Measurements from ENCODE around the gene UQCRC1. TPM values are rescaled to one million over a fixed set of nuclear protein-coding genes. Genes with fewer than 3 reads are reported as not detected.

UQCRC1 gene
- total and polyA plus RNA-seq, 3 donors from 2014 or later, result 281 to 287 (median 282) TPM

- TF ChIP-seq, protein P1, sequence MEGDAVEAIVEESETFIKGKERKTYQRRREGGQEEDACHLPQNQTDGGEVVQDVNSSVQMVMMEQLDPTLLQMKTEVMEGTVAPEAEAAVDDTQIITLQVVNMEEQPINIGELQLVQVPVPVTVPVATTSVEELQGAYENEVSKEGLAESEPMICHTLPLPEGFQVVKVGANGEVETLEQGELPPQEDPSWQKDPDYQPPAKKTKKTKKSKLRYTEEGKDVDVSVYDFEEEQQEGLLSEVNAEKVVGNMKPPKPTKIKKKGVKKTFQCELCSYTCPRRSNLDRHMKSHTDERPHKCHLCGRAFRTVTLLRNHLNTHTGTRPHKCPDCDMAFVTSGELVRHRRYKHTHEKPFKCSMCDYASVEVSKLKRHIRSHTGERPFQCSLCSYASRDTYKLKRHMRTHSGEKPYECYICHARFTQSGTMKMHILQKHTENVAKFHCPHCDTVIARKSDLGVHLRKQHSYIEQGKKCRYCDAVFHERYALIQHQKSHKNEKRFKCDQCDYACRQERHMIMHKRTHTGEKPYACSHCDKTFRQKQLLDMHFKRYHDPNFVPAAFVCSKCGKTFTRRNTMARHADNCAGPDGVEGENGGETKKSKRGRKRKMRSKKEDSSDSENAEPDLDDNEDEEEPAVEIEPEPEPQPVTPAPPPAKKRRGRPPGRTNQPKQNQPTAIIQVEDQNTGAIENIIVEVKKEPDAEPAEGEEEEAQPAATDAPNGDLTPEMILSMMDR (IDR thresholded peaks at IDR 0.05), result no peak
- no peaks in the 10 kb centered on the region for H3K36me3 ChIP-seq (ENCODE audit: low read depth, missing control alignments)
- H3K4me3 ChIP-seq, result no peak overlapping the region
- H3K4me1 ChIP-seq, result peaks cover 33% of the 10 kb centered on the region
- no peaks in the 10 kb centered on the region for H3K27me3 ChIP-seq
- H3K27ac ChIP-seq, result peak overlapping the region; percentile 14 to 75
- DNase-seq, result peak; percentile 66
- intact Hi-C loops (cut with DNase I; ENCODE audit: low total_unique reads), result no loop called here
- H3K9me3 ChIP-seq, result no peaks in the 10 kb centered on the region
- WGBS, 2 donors, result 20 to 33% methylated on average over 1 to 5 of the region's 5 CpGs
Measured at GRCh38 chr3:48598323-48599076, 10.9 kb downstream of the UQCRC1 start.

DNA sequence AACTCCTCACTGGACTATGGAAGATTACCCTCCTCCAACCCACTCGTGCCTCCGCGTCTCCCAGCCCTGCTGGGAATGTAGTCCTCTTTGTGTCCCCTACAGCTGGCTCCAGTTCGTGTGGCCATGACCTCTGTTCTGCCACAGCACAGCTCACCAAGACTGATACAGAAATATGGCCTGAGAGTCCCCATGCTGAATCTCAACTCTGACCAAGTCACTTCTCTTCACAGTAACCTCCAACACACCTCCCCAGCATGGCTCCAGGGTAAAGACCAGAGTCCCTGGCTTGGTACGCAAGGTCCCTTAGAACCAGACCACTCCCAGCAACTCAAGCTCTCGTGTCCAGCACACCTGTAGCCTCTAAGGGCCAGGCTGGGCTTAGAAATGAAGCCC lies 12.0 kb downstream of the UQCRC1 start:
- TF ChIP-seq, protein P1 (IDR thresholded peaks at IDR 0.05), result no peak
- no peak for TF ChIP-seq POLR2A (IDR thresholded peaks at IDR 0.05)
- WGBS, 2 donors, result 55 to 72% methylated on average over 6 of the region's 6 CpGs
- H3K4me3 ChIP-seq, result no peak overlapping the region
- H3K4me1 ChIP-seq, result peaks cover 33% of the 10 kb centered on the region
- no peaks in the 10 kb centered on the region for H3K27me3 ChIP-seq
- H3K9me3 ChIP-seq, result no peaks in the 10 kb centered on the region
- H3K27ac ChIP-seq, result peak overlapping the region in 1 of 2 donors; percentile 75
- intact Hi-C loops (cut with DNase I; ENCODE audit: low total_unique reads), result no loop called here
- no peaks in the 10 kb centered on the region for H3K36me3 ChIP-seq (ENCODE audit: low read depth, missing control alignments)
- DNase-seq, result no peak

DNA sequence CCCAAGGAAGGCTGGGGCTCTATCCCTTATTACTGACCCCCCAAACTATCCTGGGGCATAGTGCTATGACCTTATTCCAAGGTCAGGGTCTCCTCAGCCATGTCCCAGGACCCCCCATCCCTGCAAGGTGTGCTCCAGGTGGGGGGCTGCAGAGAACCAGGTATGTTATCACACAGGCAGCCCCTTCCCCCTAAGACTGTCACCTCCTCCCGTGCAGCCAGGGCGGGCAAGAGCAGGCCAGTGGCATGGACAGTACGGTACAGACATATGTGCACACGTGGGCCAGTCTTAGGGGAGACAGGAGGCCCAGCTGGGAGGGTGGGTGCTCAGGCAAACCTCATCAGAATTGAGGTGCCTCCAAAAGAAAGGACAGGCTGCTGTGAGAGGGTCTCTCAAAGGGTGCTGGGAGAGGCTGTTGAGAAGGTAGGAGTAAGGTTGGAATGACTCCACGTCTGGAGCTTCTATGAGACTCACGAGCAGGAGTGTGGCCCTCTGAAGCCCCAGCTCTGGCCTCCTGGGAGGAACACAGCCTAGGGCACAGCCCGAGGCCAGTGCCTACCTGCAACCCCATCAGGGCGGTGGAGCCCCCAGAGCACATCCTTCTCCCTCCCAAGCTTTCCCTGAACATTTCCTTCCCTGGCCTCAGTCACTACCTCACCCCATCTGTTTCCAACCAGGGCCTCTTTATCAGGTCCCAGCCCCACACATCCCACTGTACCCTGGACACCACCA lies 12.6 kb downstream of the UQCRC1 start:
- Histone ChIP-seq H3K4me1 (peaks cover 33% of the 10 kb centered on the region), H3K9me3 (no peaks in the 10 kb centered on the region), H3K36me3 (ENCODE audit: low read depth, missing control alignments) (no peaks in the 10 kb centered on the region), H3K27ac (peak overlapping the region in 1 of 2 donors; percentile 75), H3K27me3 (no peaks in the 10 kb centered on the region), H3K4me3 (no peak overlapping the region)
- intact Hi-C loops (cut with DNase I; ENCODE audit: low total_unique reads), result no loop called here
- TF ChIP-seq, protein P1 (IDR thresholded peaks at IDR 0.05), result no peak
- no peak for TF ChIP-seq POLR2A (IDR thresholded peaks at IDR 0.05)
- 65 to 72% methylated on average over 6 to 8 of the region's 8 CpGs for WGBS, 2 donors
- DNase-seq, result no peak

DNA sequence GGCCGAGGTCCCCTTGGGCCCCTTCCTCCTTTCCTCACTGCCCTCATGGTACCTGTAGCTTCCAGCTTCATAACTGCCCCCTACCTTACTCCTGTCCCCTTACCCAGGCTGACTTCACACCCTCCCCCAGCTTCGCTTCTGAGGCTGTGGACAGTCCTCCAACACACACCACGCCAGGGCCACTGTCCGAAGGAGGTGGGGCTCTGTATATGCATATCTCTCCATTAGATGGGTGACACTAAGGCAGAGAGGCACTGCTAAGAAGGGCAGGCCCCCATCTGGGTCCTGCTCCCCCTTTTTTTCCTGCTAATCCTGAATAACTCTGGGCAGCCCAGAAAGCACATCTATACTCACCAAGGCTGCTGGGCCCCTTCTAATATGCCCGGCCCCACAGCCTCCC lies 13.3 kb downstream of the UQCRC1 start:
- Histone ChIP-seq H3K9me3 (no peaks in the 10 kb centered on the region), H3K4me3 (no peak overlapping the region), H3K36me3 (ENCODE audit: low read depth, missing control alignments) (no peaks in the 10 kb centered on the region), H3K4me1 (peaks cover 33% of the 10 kb centered on the region), H3K27ac (no peak overlapping the region), H3K27me3 (no peaks in the 10 kb centered on the region)
- no peak for DNase-seq
- TF ChIP-seq POLR2A (IDR thresholded peaks at IDR 0.05), result no peak
- TF ChIP-seq, protein P1 (IDR thresholded peaks at IDR 0.05), result no peak
- WGBS, 2 donors, result 80 to 87% methylated on average over 5 of the region's 5 CpGs
- intact Hi-C loops (cut with DNase I; ENCODE audit: low total_unique reads), result no loop called here
